Upper lobe of right lung (tissue), 1 donor: ENCODE measurements around the gene IMMP2L. TPM values are rescaled to one million over a fixed set of nuclear protein-coding genes. Genes with fewer than 3 reads are reported as not detected.

Experiments used
- ATAC-seq: fragments of 200-7000 bp; cut with Tn5 transposase; one replicate; pipeline ENCODE4 v1.9.1; 2020; ENCODE audit warnings: mild to moderate bottlenecking, moderate library complexity
- DNase-seq: peaks from one replicate; pipeline ENCODE4 v3.0.0-alpha.2; 2020
- H3K27ac ChIP-seq: fragments of 200-600 bp; one replicate; pipeline ENCODE4 v1.8.0; 2022
- H3K27me3 ChIP-seq: fragments of 200-600 bp; one replicate; pipeline ENCODE4 v1.8.0; 2022; ENCODE audit warnings: mild to moderate bottlenecking
- H3K36me3 ChIP-seq: fragments of 200-600 bp; one replicate; pipeline ENCODE4 v1.8.0; 2022
- H3K4me1 ChIP-seq: fragments of 200-600 bp; one replicate; pipeline ENCODE4 v1.8.0; 2022
- H3K4me3 ChIP-seq: fragments of 200-600 bp; one replicate; pipeline ENCODE4 v1.8.0; 2022; ENCODE audit warnings: mild to moderate bottlenecking
- H3K9me3 ChIP-seq: fragments of 200-600 bp; one replicate; pipeline ENCODE4 v1.8.0; 2022
- intact Hi-C: fragments of 100-400 bp; cut with DNase I; formaldehyde crosslinking; loops from one replicate; pipeline ENCODE4 v1.11.0; 2022
- total RNA-seq: library from RNA; stranded (reverse); fragmentation: NEBNext Ultra II Directional; extraction: Animal tissue kit (Norgen Biotek cat#: 25700); gene quantifications from one replicate; pipeline ENCODE4 v1.2.1, GENCODE V29; 2021
- TF ChIP-seq, protein P1 (sequence below): fragments of 200-600 bp; IDR thresholded peaks from one replicate; pipeline ENCODE4 v1.8.0; 2022; ENCODE audit warnings: antibody characterized with exemption
- donor health status: DM: no; HTN: yes; CAD: no; lungs with severe emphysema.

Gene IMMP2L
- total RNA-seq, 1 donor from 2014 or later: 22.0 TPM

DNA sequence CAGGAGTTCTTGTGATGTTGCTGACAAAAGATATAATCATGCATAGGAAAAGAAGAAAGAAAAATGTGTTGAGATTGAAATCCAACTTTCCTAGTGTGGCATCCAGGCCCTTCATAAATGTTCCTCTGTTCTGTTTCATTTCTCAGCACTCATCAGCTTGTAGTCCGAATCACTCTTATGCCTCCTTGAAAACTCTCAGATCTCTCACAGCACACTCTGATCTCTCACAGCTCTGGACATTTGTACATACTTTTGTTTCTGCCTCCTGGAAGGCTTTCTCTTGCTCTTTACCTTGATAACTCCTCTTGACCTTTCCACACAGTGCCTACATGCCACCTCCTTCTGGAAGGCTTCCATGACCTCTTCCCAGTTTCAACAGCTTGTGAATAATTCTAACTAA lies 880.4 kb downstream of the IMMP2L start:
- no peaks in the 10 kb centered on the region for H3K9me3 ChIP-seq
- TF ChIP-seq, protein P1, sequence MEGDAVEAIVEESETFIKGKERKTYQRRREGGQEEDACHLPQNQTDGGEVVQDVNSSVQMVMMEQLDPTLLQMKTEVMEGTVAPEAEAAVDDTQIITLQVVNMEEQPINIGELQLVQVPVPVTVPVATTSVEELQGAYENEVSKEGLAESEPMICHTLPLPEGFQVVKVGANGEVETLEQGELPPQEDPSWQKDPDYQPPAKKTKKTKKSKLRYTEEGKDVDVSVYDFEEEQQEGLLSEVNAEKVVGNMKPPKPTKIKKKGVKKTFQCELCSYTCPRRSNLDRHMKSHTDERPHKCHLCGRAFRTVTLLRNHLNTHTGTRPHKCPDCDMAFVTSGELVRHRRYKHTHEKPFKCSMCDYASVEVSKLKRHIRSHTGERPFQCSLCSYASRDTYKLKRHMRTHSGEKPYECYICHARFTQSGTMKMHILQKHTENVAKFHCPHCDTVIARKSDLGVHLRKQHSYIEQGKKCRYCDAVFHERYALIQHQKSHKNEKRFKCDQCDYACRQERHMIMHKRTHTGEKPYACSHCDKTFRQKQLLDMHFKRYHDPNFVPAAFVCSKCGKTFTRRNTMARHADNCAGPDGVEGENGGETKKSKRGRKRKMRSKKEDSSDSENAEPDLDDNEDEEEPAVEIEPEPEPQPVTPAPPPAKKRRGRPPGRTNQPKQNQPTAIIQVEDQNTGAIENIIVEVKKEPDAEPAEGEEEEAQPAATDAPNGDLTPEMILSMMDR: no peak
- no peak for ATAC-seq
- H3K4me3 ChIP-seq: no peak overlapping the region
- H3K27ac ChIP-seq: no peak overlapping the region
- H3K4me1 ChIP-seq: no peaks in the 10 kb centered on the region
- no peaks in the 10 kb centered on the region for H3K27me3 ChIP-seq
- intact Hi-C loops: no loop called here
- no peak for DNase-seq
- H3K36me3 ChIP-seq: no peaks in the 10 kb centered on the region

DNA sequence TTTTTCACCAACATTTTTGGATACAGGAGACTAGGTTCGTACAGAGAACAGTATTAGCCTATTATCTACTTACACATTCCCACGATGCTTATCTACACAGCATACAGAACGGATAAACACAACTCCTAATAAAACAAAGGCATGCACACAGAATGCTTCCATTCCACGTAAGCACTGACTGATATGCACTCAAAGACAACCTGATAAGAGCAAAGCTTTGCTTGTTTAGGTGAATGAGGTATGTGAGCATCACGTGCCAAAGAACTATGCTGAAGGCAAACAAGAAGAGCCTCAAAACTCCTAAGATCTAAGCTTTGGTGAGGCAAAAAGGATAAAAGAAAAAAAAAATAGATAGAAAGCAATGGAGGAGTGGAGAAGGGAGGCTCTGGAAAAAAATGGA lies 884.9 kb downstream of the IMMP2L start:
- TF ChIP-seq, protein P1: no peak
- Histone ChIP-seq H3K27me3 (no peaks in the 10 kb centered on the region), H3K27ac (no peak overlapping the region), H3K36me3 (no peaks in the 10 kb centered on the region), H3K9me3 (peaks cover 5% of the 10 kb centered on the region), H3K4me1 (no peaks in the 10 kb centered on the region), H3K4me3 (no peak overlapping the region)
- ATAC-seq: no peak
- intact Hi-C loops: no loop called here
- DNase-seq: no peak

DNA sequence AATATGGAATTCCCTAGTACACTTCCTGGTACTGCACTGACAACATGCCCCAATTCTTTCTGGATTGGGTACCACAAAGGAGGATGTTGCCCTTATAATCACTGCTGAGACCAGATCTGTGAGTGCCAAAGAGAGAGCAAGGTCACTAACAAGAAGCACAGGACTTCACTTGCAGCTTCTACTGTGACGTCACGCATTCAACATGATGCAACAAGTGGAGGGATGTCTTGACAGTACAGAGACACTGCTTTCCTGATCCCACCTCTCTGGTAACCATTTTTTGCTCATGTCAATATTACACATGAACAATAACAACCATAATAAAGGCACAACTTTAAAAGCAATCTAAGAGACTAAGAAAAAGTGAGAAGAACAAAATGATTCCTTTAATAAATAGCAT lies 885.5 kb downstream of the IMMP2L start:
- Histone ChIP-seq H3K36me3 (no peaks in the 10 kb centered on the region), H3K4me1 (no peaks in the 10 kb centered on the region), H3K27me3 (no peaks in the 10 kb centered on the region), H3K9me3 (peaks cover 5% of the 10 kb centered on the region), H3K4me3 (no peak overlapping the region), H3K27ac (no peak overlapping the region)
- ATAC-seq (no peak), DNase-seq (no peak)
- TF ChIP-seq, protein P1: no peak
- intact Hi-C loops: no loop called here

DNA sequence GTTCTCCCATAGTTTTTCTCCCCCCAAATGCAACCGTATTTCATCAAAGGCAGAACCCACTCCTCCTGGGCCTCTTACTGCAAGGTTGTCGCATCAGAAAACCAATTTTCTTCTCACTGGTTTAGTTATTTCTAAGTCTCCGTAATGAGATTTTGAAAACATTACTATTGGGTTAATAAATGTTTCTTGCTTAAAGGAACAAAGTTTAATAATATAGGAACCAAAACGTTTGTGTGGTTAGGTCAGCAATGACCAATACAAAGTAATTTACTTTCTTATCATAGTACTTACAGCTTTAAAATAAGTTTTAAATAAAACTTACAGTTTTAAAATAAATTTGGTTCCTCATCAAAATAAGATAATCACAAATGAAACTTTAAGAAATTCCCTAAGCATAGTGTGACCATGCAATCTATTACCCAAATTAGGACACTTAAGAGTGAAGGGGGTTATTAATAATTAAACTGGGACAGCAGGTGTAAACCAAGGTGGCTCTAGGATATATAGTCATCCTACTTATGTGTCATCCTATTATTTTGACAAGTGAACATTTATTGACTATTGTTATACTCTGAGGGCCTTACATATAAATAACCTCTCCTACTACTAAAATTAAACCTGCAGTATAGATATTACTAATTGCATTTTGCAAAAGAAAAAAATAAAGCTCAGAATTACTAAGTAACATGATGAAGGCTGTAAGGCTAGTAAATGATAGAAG lies 886.7 kb downstream of the IMMP2L start:
- H3K36me3 ChIP-seq: no peaks in the 10 kb centered on the region
- DNase-seq (no peak), ATAC-seq (no peak)
- TF ChIP-seq, protein P1: no peak
- intact Hi-C loops: no loop called here
- no peaks in the 10 kb centered on the region for H3K4me1 ChIP-seq
- no peak overlapping the region for H3K27ac ChIP-seq
- no peaks in the 10 kb centered on the region for H3K27me3 ChIP-seq
- H3K9me3 ChIP-seq: peaks cover 5% of the 10 kb centered on the region
- no peak overlapping the region for H3K4me3 ChIP-seq

DNA sequence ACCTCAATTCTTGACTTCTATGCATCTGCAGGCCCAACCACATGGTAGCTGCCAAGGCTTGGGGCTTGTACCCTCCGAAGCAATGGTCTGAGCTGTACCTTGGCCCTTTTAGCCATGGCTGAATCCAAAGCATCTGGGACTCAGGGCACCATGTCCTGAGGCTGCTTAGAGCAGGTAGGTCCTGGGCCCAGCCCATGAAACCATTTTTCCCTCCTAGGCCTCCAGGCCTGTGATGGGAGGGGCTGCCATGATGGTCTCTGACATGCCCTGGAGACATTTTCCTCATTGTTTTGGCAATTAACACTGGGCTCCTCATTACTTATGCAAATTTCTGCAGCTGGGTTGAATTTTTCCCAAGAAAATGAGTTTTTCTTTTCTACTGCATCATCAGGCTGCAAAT lies 889.1 kb downstream of the IMMP2L start:
- no peaks in the 10 kb centered on the region for H3K4me1 ChIP-seq
- no peak overlapping the region for H3K4me3 ChIP-seq
- H3K27ac ChIP-seq: no peak overlapping the region
- DNase-seq (no peak), ATAC-seq (no peak)
- intact Hi-C loops: no loop called here
- no peaks in the 10 kb centered on the region for H3K27me3 ChIP-seq
- H3K36me3 ChIP-seq: no peaks in the 10 kb centered on the region
- TF ChIP-seq, protein P1: no peak
- H3K9me3 ChIP-seq: peaks cover 5% of the 10 kb centered on the region

DNA sequence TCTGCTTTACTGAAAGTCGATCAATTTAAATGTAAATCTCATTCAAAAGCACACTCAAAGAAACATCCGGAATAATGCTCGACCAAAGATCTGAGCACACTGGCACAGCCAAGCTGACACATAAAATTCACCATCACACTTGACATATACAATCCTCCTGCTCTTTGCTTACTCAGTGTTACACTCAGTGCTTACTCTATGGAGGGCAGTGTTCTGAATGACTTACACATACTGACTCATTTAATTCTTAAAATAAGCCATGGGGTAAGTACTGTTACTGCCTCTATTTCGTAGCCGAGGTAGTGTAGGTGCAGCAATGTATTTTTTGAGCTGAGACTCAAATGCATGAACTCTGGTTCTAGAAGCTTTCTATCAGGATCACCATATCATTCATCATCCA lies 892.9 kb downstream of the IMMP2L start:
- H3K36me3 ChIP-seq: no peaks in the 10 kb centered on the region
- ATAC-seq: no peak
- DNase-seq: no peak

More for the DNA sequence above, 892.9 kb downstream of the IMMP2L start:
- intact Hi-C loops: no loop called here
- H3K27me3 ChIP-seq: no peaks in the 10 kb centered on the region
- H3K4me1 ChIP-seq: no peaks in the 10 kb centered on the region
- no peak overlapping the region for H3K27ac ChIP-seq
- no peak overlapping the region for H3K4me3 ChIP-seq
- TF ChIP-seq, protein P1: no peak
- peaks cover 5% of the 10 kb centered on the region for H3K9me3 ChIP-seq
